KMS-11 (cell line): ENCODE measurements around the gene PHACTR4.
"Not testable (repeated sequence)": the region's sequence is repeated elsewhere in the genome, so short reads cannot be mapped to it uniquely, and the experiment has no call there.

Experiments used
- H2AFZ ChIP-seq: fragments of 200-600 bp; sonication (generic); 2 replicates; pipeline ENCODE4 v1.6.1; 2016; ENCODE audit warnings: antibody characterized with exemption, mixed run types, low read depth
- H3K27ac ChIP-seq: fragments of 200-600 bp; sonication (generic); 2 replicates; pipeline ENCODE4 v1.6.1; 2016; ENCODE audit warnings: mild to moderate bottlenecking, mixed run types
- H3K27me3 ChIP-seq: fragments of 200-600 bp; sonication (generic); 2 replicates; pipeline ENCODE4 v1.6.1; 2017; ENCODE audit warnings: mild to moderate bottlenecking, low read depth, mixed run types, moderate library complexity; ENCODE audit not compliant: insufficient read depth
- H3K36me3 ChIP-seq: fragments of 200-600 bp; sonication (generic); 2 replicates; pipeline ENCODE4 v1.6.1; 2017; ENCODE audit warnings: mild to moderate bottlenecking, mixed run types; ENCODE audit not compliant: insufficient read depth
- H3K4me1 ChIP-seq: fragments of 200-600 bp; sonication (generic); 2 replicates; pipeline ENCODE4 v1.6.1; 2016; ENCODE audit warnings: mild to moderate bottlenecking, low read depth, mixed run types; ENCODE audit not compliant: poor library complexity, severe bottlenecking
- H3K4me2 ChIP-seq: fragments of 200-600 bp; sonication (generic); 2 replicates; pipeline ENCODE4 v1.7.0; 2016; ENCODE audit warnings: mild to moderate bottlenecking, mixed run types
- H3K4me3 ChIP-seq: fragments of 200-600 bp; sonication (generic); IDR thresholded peaks from 2 replicates; pipeline ENCODE4 v1.6.1; 2017; ENCODE audit warnings: low read depth, low read length, mixed read lengths; ENCODE audit not compliant: insufficient read depth
- H3K79me2 ChIP-seq: fragments of 200-600 bp; sonication (generic); 2 replicates; pipeline ENCODE4 v1.6.1; 2016; ENCODE audit warnings: low read depth, mixed run types; ENCODE audit not compliant: insufficient read depth
- H3K9ac ChIP-seq: fragments of 200-600 bp; sonication (generic); 2 replicates; pipeline ENCODE4 v1.6.1; 2016; ENCODE audit warnings: mild to moderate bottlenecking, mixed run types
- H4K20me1 ChIP-seq: fragments of 200-600 bp; sonication (generic); 2 replicates; pipeline ENCODE4 v1.6.1; 2016; ENCODE audit warnings: mild to moderate bottlenecking, mixed run types; ENCODE audit not compliant: insufficient read depth
- TF ChIP-seq, protein P1 (sequence below): fragments of 200-600 bp; sonication (generic); conservative IDR thresholded peaks from 2 replicates; pipeline ENCODE4 v1.6.1; 2017; ENCODE audit warnings: low read depth, mild to moderate bottlenecking, antibody characterized with exemption, low read length, moderate library complexity, mixed read lengths

Gene PHACTR4

GRCh38 chr1:28365864-28366263, 3.7 kb upstream of the PHACTR4 start:
- Histone ChIP-seq H3K9ac (no peak overlapping the region), H3K36me3 (no peaks in the 10 kb centered on the region), H3K27ac (no peak overlapping the region), H4K20me1 (no peaks in the 10 kb centered on the region), H3K4me2 (no peak overlapping the region), H3K4me1 (peaks cover 20% of the 10 kb centered on the region), H3K79me2 (peaks cover 9% of the 10 kb centered on the region; the same call in 1 of the 2 replicates), H2AFZ (no peak overlapping the region), H3K27me3 (no peaks in the 10 kb centered on the region), H3K4me3 (no peak overlapping the region)
- TF ChIP-seq, protein P1, sequence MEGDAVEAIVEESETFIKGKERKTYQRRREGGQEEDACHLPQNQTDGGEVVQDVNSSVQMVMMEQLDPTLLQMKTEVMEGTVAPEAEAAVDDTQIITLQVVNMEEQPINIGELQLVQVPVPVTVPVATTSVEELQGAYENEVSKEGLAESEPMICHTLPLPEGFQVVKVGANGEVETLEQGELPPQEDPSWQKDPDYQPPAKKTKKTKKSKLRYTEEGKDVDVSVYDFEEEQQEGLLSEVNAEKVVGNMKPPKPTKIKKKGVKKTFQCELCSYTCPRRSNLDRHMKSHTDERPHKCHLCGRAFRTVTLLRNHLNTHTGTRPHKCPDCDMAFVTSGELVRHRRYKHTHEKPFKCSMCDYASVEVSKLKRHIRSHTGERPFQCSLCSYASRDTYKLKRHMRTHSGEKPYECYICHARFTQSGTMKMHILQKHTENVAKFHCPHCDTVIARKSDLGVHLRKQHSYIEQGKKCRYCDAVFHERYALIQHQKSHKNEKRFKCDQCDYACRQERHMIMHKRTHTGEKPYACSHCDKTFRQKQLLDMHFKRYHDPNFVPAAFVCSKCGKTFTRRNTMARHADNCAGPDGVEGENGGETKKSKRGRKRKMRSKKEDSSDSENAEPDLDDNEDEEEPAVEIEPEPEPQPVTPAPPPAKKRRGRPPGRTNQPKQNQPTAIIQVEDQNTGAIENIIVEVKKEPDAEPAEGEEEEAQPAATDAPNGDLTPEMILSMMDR: no peak

- H3K27ac ChIP-seq, H3K27me3 ChIP-seq, H3K4me3 ChIP-seq, H3K4me2 ChIP-seq, H3K9ac ChIP-seq, H4K20me1 ChIP-seq, H3K36me3 ChIP-seq: not testable (repeated sequence)
- Histone ChIP-seq H2AFZ (peak overlapping the region; percentile 92), H3K79me2 (peaks cover 33% of the 10 kb centered on the region), H3K4me1 (peaks cover 35% of the 10 kb centered on the region)
These were observed 932 bp upstream of the PHACTR4 start for GRCh38 chr1:28368608-28369007.

- TF ChIP-seq, protein P1: 0 out of 2 replicates have a peak, but pooled peaks have one; percentile 25
- Histone ChIP-seq H3K36me3 (no peaks in the 10 kb centered on the region), H3K27me3 (no peaks in the 10 kb centered on the region), H3K4me3 (peak overlapping the region; percentile 77), H3K27ac (peak overlapping the region; percentile 85), H2AFZ (peak overlapping the region; percentile 92), H3K9ac (peak overlapping the region; percentile 95), H4K20me1 (no peaks in the 10 kb centered on the region), H3K4me2 (peak overlapping the region; percentile 66), H3K4me1 (peaks cover 40% of the 10 kb centered on the region), H3K79me2 (peaks cover 41% of the 10 kb centered on the region)
These were observed 884 bp downstream of the PHACTR4 start for GRCh38 chr1:28370239-28371009.

DNA sequence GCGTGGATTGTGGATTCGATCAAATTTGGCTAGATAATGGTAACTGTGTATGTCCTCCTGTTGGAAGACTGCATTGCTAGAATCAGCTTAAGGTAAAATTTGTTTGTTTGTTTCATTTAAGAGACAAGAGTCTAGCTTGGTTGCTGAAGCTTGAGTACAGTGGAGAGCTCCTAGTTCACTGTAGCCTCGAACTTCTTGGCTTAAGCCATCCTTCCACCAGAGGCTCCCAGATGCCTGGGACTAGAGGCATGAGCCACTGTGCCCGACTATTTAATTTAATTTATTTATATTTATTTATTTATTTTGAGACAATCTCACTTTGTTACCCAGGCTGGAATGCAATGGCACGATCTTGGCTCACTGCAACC, 1.5 kb downstream of the PHACTR4 start:
- no peaks in the 10 kb centered on the region for H3K27me3 ChIP-seq
- H3K79me2 ChIP-seq: peaks cover 41% of the 10 kb centered on the region
- no peaks in the 10 kb centered on the region for H4K20me1 ChIP-seq
- H3K36me3 ChIP-seq: no peaks in the 10 kb centered on the region
- TF ChIP-seq, protein P1: no peak
- no peak overlapping the region for H3K27ac ChIP-seq
- peaks cover 38% of the 10 kb centered on the region for H3K4me1 ChIP-seq
- H3K4me2 ChIP-seq: peak overlapping the region; percentile 66
- H2AFZ ChIP-seq: no peak overlapping the region
- no peak overlapping the region for H3K4me3 ChIP-seq
- no peak overlapping the region for H3K9ac ChIP-seq

- not testable (repeated sequence) for H4K20me1 ChIP-seq, H3K27me3 ChIP-seq, H3K36me3 ChIP-seq, H3K9ac ChIP-seq, H3K4me3 ChIP-seq, H2AFZ ChIP-seq, H3K27ac ChIP-seq, H3K4me2 ChIP-seq
- Histone ChIP-seq H3K4me1 (peaks cover 33% of the 10 kb centered on the region), H3K79me2 (peaks cover 41% of the 10 kb centered on the region)
These were observed 3.9 kb downstream of the PHACTR4 start for GRCh38 chr1:28373450-28373849.
